Upper lobe of left lung (tissue), 6 donors: Measurements from ENCODE around the gene LRRC8E. TPM values are rescaled to one million over a fixed set of nuclear protein-coding genes. Genes with fewer than 3 reads are reported as not detected.

Source experiments
- ATAC-seq, 2 donors: fragments of 200-7000 bp; cut with Tn5 transposase; one replicate each; pipeline ENCODE4 v1.9.1; 2022; ENCODE audit warnings: mild to moderate bottlenecking in 2 of 2, moderate library complexity in 2 of 2; ENCODE audit not compliant: low FRiP score in 2 of 2
- DNase-seq, 2 donors: peaks; one replicate each; pipeline ENCODE4 v3.0.0-alpha.2; 2019 to 2020
- H3K27ac ChIP-seq, 4 donors: fragments of 200-600 bp; sonication (generic); one replicate each; pipeline ENCODE4 v1.5.1; 2016 to 2019
- H3K27me3 ChIP-seq, 4 donors: fragments of 200-600 bp; sonication (generic); one replicate each; pipeline ENCODE4 v1.5.1; 2017 to 2019
- H3K36me3 ChIP-seq, 4 donors: fragments of 200-600 bp; sonication (generic); one replicate each; pipeline ENCODE4 v1.5.1; 2016 to 2019
- H3K4me1 ChIP-seq, 4 donors: fragments of 200-600 bp; sonication (generic); one replicate each; pipeline ENCODE4 v1.5.1; 2018 to 2019
- H3K4me3 ChIP-seq, 4 donors: fragments of 200-600 bp; sonication (generic); one replicate each; pipeline ENCODE4 v1.5.1; 2017 to 2019; ENCODE audit warnings: mild to moderate bottlenecking in 2 of 4, moderate library complexity in 1 of 4
- H3K9me3 ChIP-seq, 4 donors: fragments of 200-600 bp; sonication (generic); one replicate each; pipeline ENCODE4 v1.5.1; 2018 to 2019
- CTCF ChIP-seq, 6 experiments: fragments of 450-650 bp in 4 of 6; fragments of 200-600 bp in 2 of 6; sonication (generic) in 2 of 6; IDR thresholded peaks; one replicate each; pipeline ENCODE4 v1.5.1; 2016 to 2019; ENCODE audit warnings: antibody characterized with exemption in 6 of 6
- EP300 ChIP-seq, 4 donors: sonication (generic); formaldehyde crosslinking; IDR thresholded peaks; one replicate each; pipeline ENCODE4 v1.5.1; 2017; ENCODE audit warnings: antibody characterized with exemption in 4 of 4, control low read depth in 2 of 4
- POLR2A ChIP-seq, 4 donors: fragments of 450-650 bp; IDR thresholded peaks; one replicate each; pipeline ENCODE4 v1.5.1; 2016 to 2017; ENCODE audit warnings: antibody characterized with exemption in 4 of 4, mild to moderate bottlenecking in 2 of 4
- POLR2AphosphoS5 ChIP-seq, 2 donors: sonication (generic); formaldehyde crosslinking; IDR thresholded peaks; one replicate each; pipeline ENCODE4 v1.5.1; 2017; ENCODE audit warnings: antibody characterized with exemption in 2 of 2
- WGBS, 2 donors: methylation state at CpG; one replicate each; pipeline ENCODE4 v1.1.5; 2017 to 2018; 5-methylcytosine and 5-hydroxymethylcytosine counted together
- total RNA-seq, 6 donors: library from RNA; depleted of rRNA in 4 of 6; stranded (reverse); fragments of >200 nt in 4 of 6; gene quantifications; one replicate each; pipeline versions ENCODE4 v1.1.0 to v1.2.1, GENCODE V29; 2016 to 2021
- donor health status: DM: no; HTN: no; CAD: no; lungs with moderate emphysema.
- donor health status: DM: no; HTN: yes; CAD: no; lungs with severe emphysema.

Gene LRRC8E
- total RNA-seq, 6 donors from 2014 or later, result 1.0 to 11.7 (median 6.9) TPM

- Histone ChIP-seq H3K4me3 (no peak overlapping the region), H3K36me3 (no peaks in the 10 kb centered on the region), H3K4me1 (peaks cover 34 to 64% (median 38%) of the 10 kb centered on the region in 4 donors), H3K27ac (no peak overlapping the region), H3K9me3 (no peaks in the 10 kb centered on the region), H3K27me3 (peaks cover 0 to 12% (median 1%) of the 10 kb centered on the region in 4 donors)
- DNase-seq, result no peak
- no peak for TF ChIP-seq CTCF (IDR thresholded peaks at IDR 0.05)
- WGBS, 2 donors, result 87 to 89% methylated on average over 4 to 9 of the region's 9 CpGs
- ATAC-seq, result no peak
These were observed 21.0 kb upstream of the LRRC8E start for GRCh38 chr19:7867092-7867844.

GRCh38 chr19:7868326-7868670 is 20.0 kb upstream of the LRRC8E start:
- ATAC-seq (no peak), DNase-seq (no peak)
- 23 to 36% methylated on average over 21 of the region's 21 CpGs for WGBS, 2 donors
- Histone ChIP-seq H3K4me1 (peaks cover 34 to 64% (median 38%) of the 10 kb centered on the region in 4 donors), H3K4me3 (peak overlapping the region in 3 of 4 donors; percentile 52 to 55 (median 54)), H3K36me3 (no peaks in the 10 kb centered on the region), H3K9me3 (no peaks in the 10 kb centered on the region), H3K27me3 (peaks cover 0 to 13% (median 7%) of the 10 kb centered on the region in 4 donors), H3K27ac (peak overlapping the region in 2 of 4 donors; percentile 73 to 77)
- TF ChIP-seq POLR2A (IDR thresholded peaks at IDR 0.05), result no peak
- TF ChIP-seq POLR2AphosphoS5 (IDR thresholded peaks at IDR 0.05), result no peak
- no peak for TF ChIP-seq EP300 (IDR thresholded peaks at IDR 0.05)
- no peak for TF ChIP-seq CTCF (IDR thresholded peaks at IDR 0.05)

- Histone ChIP-seq H3K27me3 (peaks cover 0 to 18% (median 9%) of the 10 kb centered on the region in 4 donors), H3K9me3 (no peaks in the 10 kb centered on the region), H3K36me3 (no peaks in the 10 kb centered on the region), H3K4me1 (peaks cover 36 to 70% (median 43%) of the 10 kb centered on the region in 4 donors), H3K4me3 (peak overlapping the region in 3 of 4 donors; percentile 52 to 55 (median 54)), H3K27ac (peak overlapping the region in 3 of 4 donors; percentile 56 to 77 (median 73))
- TF ChIP-seq POLR2A (IDR thresholded peaks at IDR 0.05) (peak in 1 of 4 donors; percentile 40), CTCF (IDR thresholded peaks at IDR 0.05) (peak; percentile 92 to 97 (median 95)), EP300 (IDR thresholded peaks at IDR 0.05) (no peak)
- peak; percentile 83 to 96 for DNase-seq
- peak; percentile 69 to 77 for ATAC-seq
- 2 to 5% methylated on average over 17 to 46 of the region's 67 CpGs for WGBS, 2 donors
These were observed 19.4 kb upstream of the LRRC8E start for GRCh38 chr19:7868671-7869452.

GRCh38 chr19:7869453-7869909 is 18.8 kb upstream of the LRRC8E start:
- DNase-seq, result peak; percentile 76 to 93

More at GRCh38 chr19:7869453-7869909, 18.8 kb upstream of the LRRC8E start:
- H3K36me3 ChIP-seq, result no peaks in the 10 kb centered on the region
- peaks cover 0 to 25% (median 13%) of the 10 kb centered on the region in 4 donors for H3K27me3 ChIP-seq
- 14% methylated on average over 13 of the region's 47 CpGs; no CpG with 5 or more reads in 1 of the 2 donors for WGBS, 2 donors
- TF ChIP-seq EP300 (IDR thresholded peaks at IDR 0.05), result no peak
- TF ChIP-seq CTCF (IDR thresholded peaks at IDR 0.05), result peak in 2 of 6 experiments; percentile 13 to 38
- no peak for TF ChIP-seq POLR2AphosphoS5 (IDR thresholded peaks at IDR 0.05)
- no peak for TF ChIP-seq POLR2A (IDR thresholded peaks at IDR 0.05)
- H3K9me3 ChIP-seq, result no peaks in the 10 kb centered on the region
- peak; percentile 60 to 64 for ATAC-seq
- peak overlapping the region in 3 of 4 donors; percentile 56 to 77 (median 73) for H3K27ac ChIP-seq
- H3K4me1 ChIP-seq, result peaks cover 42 to 76% (median 46%) of the 10 kb centered on the region in 4 donors
- H3K4me3 ChIP-seq, result peak overlapping the region in 3 of 4 donors; percentile 52 to 55 (median 54)
